Ovary (tissue), 3 donors: ENCODE data around the gene PRR14.

Experiments
- CTCF ChIP-seq, 3 donors: fragments of 450-650 bp in 2 of 3; fragments of 200-600 bp in 1 of 3; IDR thresholded peaks; one replicate each; pipeline versions ENCODE4 v1.5.1 to v1.8.0; 2016 to 2022; ENCODE audit warnings: antibody characterized with exemption in 3 of 3, mild to moderate bottlenecking in 1 of 3
- EP300 ChIP-seq: sonication (generic); formaldehyde crosslinking; IDR thresholded peaks from one replicate; pipeline ENCODE4 v1.6.1; 2017; ENCODE audit warnings: antibody characterized with exemption
- POLR2A ChIP-seq: fragments of 450-650 bp; IDR thresholded peaks from one replicate; pipeline ENCODE4 v1.6.1; 2017; ENCODE audit warnings: antibody characterized with exemption, mild to moderate bottlenecking, moderate library complexity
- donor health status: DM: no; HTN: no; CAD: no.

GRCh38 chr16:30647274-30647571 lies 3.5 kb upstream of the PRR14 start:
- TF ChIP-seq POLR2A = no peak
- no peak for TF ChIP-seq CTCF (IDR thresholded peaks at IDR 0.05)
- no peak for TF ChIP-seq EP300
